OCI-LY7 (cell line): ENCODE measurements around the gene TTC31. TPM values are rescaled to one million over a fixed set of nuclear protein-coding genes. Genes with fewer than 3 reads are reported as not detected.

Experiments
- BruUV-seq: library from RNA; stranded (reverse); fragments of 400-500 nt; replicated peaks from 2 replicates; lab custom pipeline; 2021; lab: Mats Ljungman, UMichigan
- CTCF ChIA-PET: fragments of 300-600 bp; sonication (Branson Sonifier 250); formaldehyde crosslinking; loops from one replicate; lab custom pipeline; 2022; ENCODE audit warnings: antibody characterized with exemption; ENCODE audit not compliant: unreplicated experiment; lab: Charles Lee
- POLR2A ChIA-PET: fragments of 300-600 bp; sonication (Branson Sonifier 250); formaldehyde crosslinking; loops from one replicate; lab custom pipeline; 2022; ENCODE audit warnings: antibody characterized with exemption; lab: Charles Lee
- DNase-seq: peaks from one replicate; pipeline ENCODE4 v3.0.0-alpha.2; 2015; ENCODE audit warnings: low spot score
- H2AFZ ChIP-seq: fragments of 200-600 bp; sonication (generic), shearing (Covaris generic); 2 replicates; pipeline ENCODE4 v1.6.1; 2014; ENCODE audit warnings: mild to moderate bottlenecking, antibody characterized with exemption, low read length, moderate library complexity
- H3K27ac ChIP-seq: fragments of 200-600 bp; sonication (generic); 2 replicates; pipeline ENCODE4 v1.5.1; 2014; ENCODE audit warnings: mixed run types, low read depth, mild to moderate bottlenecking, moderate library complexity, low read length, inconsistent platforms; ENCODE audit not compliant: poor library complexity, severe bottlenecking
- H3K36me3 ChIP-seq: fragments of 200-600 bp; sonication (generic); 2 replicates; pipeline ENCODE4 v1.6.1; 2014; ENCODE audit warnings: mild to moderate bottlenecking, antibody characterized with exemption, low read length, moderate library complexity, mixed read lengths; ENCODE audit not compliant: insufficient read depth
- H3K4me1 ChIP-seq: fragments of 200-600 bp; sonication (generic); 2 replicates; pipeline ENCODE4 v1.5.1; 2014; ENCODE audit warnings: mild to moderate bottlenecking, low read length; ENCODE audit not compliant: insufficient read depth, poor library complexity, severe bottlenecking
- H3K4me2 ChIP-seq: fragments of 200-600 bp; sonication (generic); 2 replicates; pipeline ENCODE4 v1.6.1; 2014; ENCODE audit warnings: mild to moderate bottlenecking, low read length
- H3K4me3 ChIP-seq: fragments of 200-600 bp; sonication (generic); 2 replicates; pipeline ENCODE4 v1.5.1; 2014; ENCODE audit warnings: mild to moderate bottlenecking, low read depth, low read length; ENCODE audit not compliant: poor library complexity, severe bottlenecking
- H3K79me2 ChIP-seq: fragments of 200-600 bp; sonication (generic); 2 replicates; pipeline ENCODE4 v1.6.1; 2016; ENCODE audit warnings: low read depth, mild to moderate bottlenecking, low read length, moderate library complexity, mixed read lengths; ENCODE audit not compliant: insufficient read depth
- H3K9me2 ChIP-seq: fragments of 200-600 bp; sonication (generic); 2 replicates; pipeline ENCODE4 v1.6.1; 2016; ENCODE audit warnings: mild to moderate bottlenecking, low read length, mixed read lengths; ENCODE audit not compliant: insufficient read depth
- H3K9me3 ChIP-seq: fragments of 200-600 bp; sonication (generic); 2 replicates; pipeline ENCODE4 v1.6.1; 2014; ENCODE audit warnings: mild to moderate bottlenecking, mixed run types, low read length, mixed read lengths
- H4K20me1 ChIP-seq: fragments of 200-600 bp; sonication (generic); 2 replicates; pipeline ENCODE4 v1.6.1; 2014; ENCODE audit warnings: mild to moderate bottlenecking, antibody characterized with exemption, low read length, moderate library complexity, mixed read lengths; ENCODE audit not compliant: insufficient read depth
- CTCF ChIP-seq: fragments of 200-600 bp; sonication (generic); conservative IDR thresholded peaks from 2 replicates; pipeline ENCODE4 v1.5.1; 2014; ENCODE audit warnings: mild to moderate bottlenecking, antibody characterized with exemption, low read length, moderate library complexity, mixed read lengths
- EZH2phosphoT487 ChIP-seq: fragments of 200-600 bp; sonication (generic); IDR thresholded peaks from 2 replicates; pipeline ENCODE4 v1.6.1; 2018; ENCODE audit warnings: low read depth, borderline replicate concordance, mild to moderate bottlenecking, mixed run types, antibody characterized with exemption, low read length, moderate library complexity, mixed read lengths
- intact Hi-C: fragments of 100-400 bp; cut with micrococcal nuclease; formaldehyde crosslinking; loops from one replicate; pipeline ENCODE4 v1.10.0; 2022; ENCODE audit not compliant: unreplicated experiment
- total RNA-seq, 2 experiments: library from RNA; depleted of rRNA in 1 of 2; stranded (reverse); fragments of >200 nt in 1 of 2; shearing (Covaris generic) in 1 of 2; gene quantifications; 2 replicates each; pipeline ENCODE4 v1.2.3, GENCODE V29; 2014 to 2022

The TTC31 gene
- total RNA-seq, 2 experiments from 2014 or later, result 31.5 to 34.6 TPM

GRCh38 chr2:74474481-74474880, 8.4 kb upstream of the TTC31 start:
- peaks cover 34% of the 10 kb centered on the region for H3K36me3 ChIP-seq
- no TSS peak for BruUV-seq
- intact Hi-C loops, result no loop called here
- H3K27ac ChIP-seq, result no peak overlapping the region
- TF ChIP-seq EZH2phosphoT487 (no peak), CTCF (no peak)
- no peaks in the 10 kb centered on the region for H4K20me1 ChIP-seq
- CTCF ChIA-PET, result interaction anchor here (0.6 kb wide), 2 partner anchors 22 to 77 kb away, joined by 5 read pairs; no protein-coding TSS in a partner anchor
- no peaks in the 10 kb centered on the region for H3K9me2 ChIP-seq
- peaks cover 7% of the 10 kb centered on the region; the same call in 1 of the 2 replicates for H3K79me2 ChIP-seq
- POLR2A ChIA-PET, result interaction anchor here (0.6 to 1.2 kb wide), 5 partner anchors 17 to 327 kb away, joined by 3 to 5 read pairs (median 4); partner anchors contain the start of genes HTRA2, INO80B and WBP1
- no peaks in the 10 kb centered on the region for H3K9me3 ChIP-seq
- H3K4me1 ChIP-seq, result peaks cover 16% of the 10 kb centered on the region
- no peak overlapping the region for H3K4me2 ChIP-seq
- H2AFZ ChIP-seq, result no peak overlapping the region
- no peak for DNase-seq
- no peak overlapping the region for H3K4me3 ChIP-seq

GRCh38 chr2:74474899-74475298, 8.0 kb upstream of the TTC31 start:
- DNase-seq, result no peak
- peaks cover 7% of the 10 kb centered on the region; the same call in 1 of the 2 replicates for H3K79me2 ChIP-seq
- H3K27ac ChIP-seq, result no peak overlapping the region
- H3K9me2 ChIP-seq, result no peaks in the 10 kb centered on the region
- no peak overlapping the region for H3K4me3 ChIP-seq
- no peak overlapping the region for H3K4me2 ChIP-seq
- H3K36me3 ChIP-seq, result peaks cover 38% of the 10 kb centered on the region
- H3K9me3 ChIP-seq, result no peaks in the 10 kb centered on the region
- CTCF ChIA-PET, result no interaction called here
- POLR2A ChIA-PET, result interaction anchor here (0.6 to 1.2 kb wide), 2 partner anchors 17 to 20 kb away, joined by 3 to 5 read pairs; partner anchors contain the start of genes INO80B and WBP1
- no peak overlapping the region for H2AFZ ChIP-seq
- no TSS peak for BruUV-seq
- H3K4me1 ChIP-seq, result peaks cover 16% of the 10 kb centered on the region
- intact Hi-C loops, result no loop called here
- TF ChIP-seq EZH2phosphoT487 (no peak), CTCF (peak; percentile 54)
- no peaks in the 10 kb centered on the region for H4K20me1 ChIP-seq

- DNase-seq, result no peak
- no TSS peak for BruUV-seq
- no peaks in the 10 kb centered on the region for H3K9me2 ChIP-seq
- CTCF ChIA-PET, result interaction anchor here (4.1 kb wide), 1 partner anchor 49 kb away, joined by 18 read pairs; the partner anchor contains the start of genes AUP1 and HTRA2
- no peak for TF ChIP-seq EZH2phosphoT487
- TF ChIP-seq CTCF, result no peak
- peak overlapping the region; percentile 90 for H3K4me2 ChIP-seq
- peaks cover 44% of the 10 kb centered on the region for H3K36me3 ChIP-seq
- H4K20me1 ChIP-seq, result no peaks in the 10 kb centered on the region
- H3K9me3 ChIP-seq, result no peaks in the 10 kb centered on the region
- H3K4me1 ChIP-seq, result peaks cover 18% of the 10 kb centered on the region
- peaks cover 28% of the 10 kb centered on the region for H3K79me2 ChIP-seq
- no peak overlapping the region for H2AFZ ChIP-seq
- peak overlapping the region; percentile 78 for H3K4me3 ChIP-seq
- H3K27ac ChIP-seq, result no peak overlapping the region
- intact Hi-C loops, result no loop called here
- POLR2A ChIA-PET, result interaction anchor here (1.3 to 5.1 kb wide), 5 partner anchors 9 to 104 kb away, joined by 4 to 25 read pairs (median 9); partner anchors contain the start of genes AUP1, HTRA2, MRPL53 and WBP1
Measured at GRCh38 chr2:74481431-74481830, 1.4 kb upstream of the TTC31 start.
